ENCODE results near the gene FFAR1.

DNA sequence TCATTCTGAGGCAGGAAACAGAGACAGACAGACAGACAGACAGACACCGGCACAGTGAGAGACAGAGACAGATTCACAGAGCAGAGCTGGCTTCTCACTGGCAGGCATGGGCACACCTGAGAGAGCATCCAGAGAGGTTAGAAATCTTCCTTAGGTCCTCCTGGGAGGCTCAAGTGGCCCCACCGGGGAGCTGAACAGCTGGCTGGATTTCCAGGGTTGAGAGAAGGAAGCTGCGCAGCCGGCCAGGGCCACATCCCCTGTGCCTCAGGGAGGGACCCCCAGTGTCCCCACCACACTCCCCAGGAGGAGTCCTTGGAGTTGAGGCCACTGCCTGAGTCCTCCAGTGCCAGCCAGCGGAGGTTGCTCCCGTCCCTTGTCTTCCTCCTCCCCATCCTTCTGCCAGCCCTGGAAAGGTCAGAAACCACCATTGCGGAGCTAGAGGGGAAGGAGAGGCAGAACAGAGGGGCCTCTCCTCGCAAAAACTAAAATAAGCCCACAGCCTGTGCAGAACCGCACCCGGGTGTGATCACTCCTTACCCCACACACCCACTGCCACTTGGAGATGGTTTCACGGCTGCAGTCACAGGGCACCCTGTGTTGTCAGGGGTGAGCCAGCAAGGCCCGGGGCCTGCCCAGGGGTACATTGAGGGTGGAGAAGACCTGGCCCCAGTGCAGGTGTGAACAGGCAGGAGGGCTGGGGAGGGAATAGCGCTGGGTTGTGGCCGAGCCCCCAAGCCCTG, 14.7 kb downstream of the FFAR1 start:
- TF ChIP-seq, protein P1, sequence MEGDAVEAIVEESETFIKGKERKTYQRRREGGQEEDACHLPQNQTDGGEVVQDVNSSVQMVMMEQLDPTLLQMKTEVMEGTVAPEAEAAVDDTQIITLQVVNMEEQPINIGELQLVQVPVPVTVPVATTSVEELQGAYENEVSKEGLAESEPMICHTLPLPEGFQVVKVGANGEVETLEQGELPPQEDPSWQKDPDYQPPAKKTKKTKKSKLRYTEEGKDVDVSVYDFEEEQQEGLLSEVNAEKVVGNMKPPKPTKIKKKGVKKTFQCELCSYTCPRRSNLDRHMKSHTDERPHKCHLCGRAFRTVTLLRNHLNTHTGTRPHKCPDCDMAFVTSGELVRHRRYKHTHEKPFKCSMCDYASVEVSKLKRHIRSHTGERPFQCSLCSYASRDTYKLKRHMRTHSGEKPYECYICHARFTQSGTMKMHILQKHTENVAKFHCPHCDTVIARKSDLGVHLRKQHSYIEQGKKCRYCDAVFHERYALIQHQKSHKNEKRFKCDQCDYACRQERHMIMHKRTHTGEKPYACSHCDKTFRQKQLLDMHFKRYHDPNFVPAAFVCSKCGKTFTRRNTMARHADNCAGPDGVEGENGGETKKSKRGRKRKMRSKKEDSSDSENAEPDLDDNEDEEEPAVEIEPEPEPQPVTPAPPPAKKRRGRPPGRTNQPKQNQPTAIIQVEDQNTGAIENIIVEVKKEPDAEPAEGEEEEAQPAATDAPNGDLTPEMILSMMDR (IDR thresholded peaks at IDR 0.05), result no peak
- TF ChIP-seq POLR2A (IDR thresholded peaks at IDR 0.05), result no peak

Measured in testis (tissue), 2 donors.